SK-N-MC (cell line): ENCODE data around the gene RAVER1.

ENCODE experiments used
- EZH2 ChIP-seq: fragments of 200-600 bp; sonication (generic); IDR thresholded peaks from one replicate; pipeline ENCODE4 v1.6.1; 2017; ENCODE audit warnings: antibody characterized with exemption
- FOXP2 ChIP-seq: optimal IDR thresholded peaks from 2 replicates; pipeline ENCODE3; 2011; ENCODE audit warnings: mild to moderate bottlenecking, moderate library complexity; ENCODE audit not compliant: insufficient read depth; ENCODE audit errors: extremely low read length, control extremely low read depth
- POLR2AphosphoS5 ChIP-seq: IDR thresholded peaks from 2 replicates; pipeline ENCODE4 v1.6.1; 2012; ENCODE audit warnings: mild to moderate bottlenecking, low read depth, low read length, borderline replicate concordance

GRCh38 chr19:10364644-10365043, 31.3 kb upstream of the RAVER1 start:
- TF ChIP-seq EZH2 = no peak
- no peak for TF ChIP-seq POLR2AphosphoS5
- no peak for TF ChIP-seq FOXP2
